Neural cell (in vitro differentiated cells): ENCODE data around the gene MGLL.

ENCODE experiments used
- POLR2AphosphoS5 ChIP-seq: IDR thresholded peaks from 2 replicates; pipeline ENCODE4 v1.6.1; 2012
- TF ChIP-seq, protein P1 (sequence below): fragments of 450-650 bp; IDR thresholded peaks from 2 replicates; pipeline ENCODE4 v1.5.1; 2014; ENCODE audit warnings: antibody characterized with exemption, mild to moderate bottlenecking, moderate library complexity; ENCODE audit not compliant: poor library complexity, severe bottlenecking

DNA sequence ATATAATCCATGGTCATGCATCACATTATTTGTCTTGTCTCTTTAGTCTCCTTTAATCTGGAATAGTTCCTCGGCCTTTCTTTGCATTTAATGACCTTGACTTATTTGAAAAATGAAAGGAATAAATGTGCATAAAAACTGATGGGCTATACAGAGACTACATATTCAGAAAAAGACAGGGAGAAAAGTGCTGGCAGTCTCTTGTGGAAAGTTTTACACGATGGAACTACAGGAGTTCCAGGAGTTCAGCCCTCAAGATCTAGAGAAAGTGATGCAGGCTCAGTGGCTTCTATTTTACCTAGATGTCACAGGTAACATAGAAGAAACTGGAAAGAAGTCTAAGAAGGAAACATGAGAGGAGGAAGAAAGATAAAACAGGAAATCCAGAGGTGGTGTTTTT is 157.2 kb downstream of the MGLL start:
- TF ChIP-seq, protein P1, sequence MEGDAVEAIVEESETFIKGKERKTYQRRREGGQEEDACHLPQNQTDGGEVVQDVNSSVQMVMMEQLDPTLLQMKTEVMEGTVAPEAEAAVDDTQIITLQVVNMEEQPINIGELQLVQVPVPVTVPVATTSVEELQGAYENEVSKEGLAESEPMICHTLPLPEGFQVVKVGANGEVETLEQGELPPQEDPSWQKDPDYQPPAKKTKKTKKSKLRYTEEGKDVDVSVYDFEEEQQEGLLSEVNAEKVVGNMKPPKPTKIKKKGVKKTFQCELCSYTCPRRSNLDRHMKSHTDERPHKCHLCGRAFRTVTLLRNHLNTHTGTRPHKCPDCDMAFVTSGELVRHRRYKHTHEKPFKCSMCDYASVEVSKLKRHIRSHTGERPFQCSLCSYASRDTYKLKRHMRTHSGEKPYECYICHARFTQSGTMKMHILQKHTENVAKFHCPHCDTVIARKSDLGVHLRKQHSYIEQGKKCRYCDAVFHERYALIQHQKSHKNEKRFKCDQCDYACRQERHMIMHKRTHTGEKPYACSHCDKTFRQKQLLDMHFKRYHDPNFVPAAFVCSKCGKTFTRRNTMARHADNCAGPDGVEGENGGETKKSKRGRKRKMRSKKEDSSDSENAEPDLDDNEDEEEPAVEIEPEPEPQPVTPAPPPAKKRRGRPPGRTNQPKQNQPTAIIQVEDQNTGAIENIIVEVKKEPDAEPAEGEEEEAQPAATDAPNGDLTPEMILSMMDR, result no peak
- no peak for TF ChIP-seq POLR2AphosphoS5
